Gastroesophageal sphincter (tissue), 4 donors: Measurements from ENCODE around the gene LYSET. TPM values are rescaled to one million over a fixed set of nuclear protein-coding genes. Genes with fewer than 3 reads are reported as not detected.

Experiments used
- ATAC-seq: fragments of 150-250 bp; one replicate; pipeline ENCODE4 v1.9.1; 2016; ENCODE audit warnings: mild to moderate bottlenecking, moderate library complexity
- H3K27ac ChIP-seq, 4 donors: fragments of 200-600 bp; sonication (generic) in 3 of 4; 1 replicate in 3 of 4; 2 replicates in 1 of 4; pipeline ENCODE4 v1.5.1; 2016 to 2019
- H3K27me3 ChIP-seq: fragments of 200-600 bp; sonication (generic); one replicate; pipeline ENCODE4 v1.5.1; 2019
- H3K36me3 ChIP-seq, 2 donors: fragments of 200-600 bp; sonication (generic); one replicate each; pipeline ENCODE4 v1.5.1; 2019; ENCODE audit warnings: control low read depth in 1 of 2
- H3K4me1 ChIP-seq, 3 donors: fragments of 200-600 bp; sonication (generic); 1 replicate in 2 of 3; 2 replicates in 1 of 3; pipeline ENCODE4 v1.5.1; 2016 to 2019; ENCODE audit warnings: control low read depth in 2 of 3
- H3K4me3 ChIP-seq, 2 donors: fragments of 200-600 bp; sonication (generic); one replicate each; pipeline ENCODE4 v1.5.1; 2019; ENCODE audit warnings: mild to moderate bottlenecking in 1 of 2, moderate library complexity in 1 of 2
- H3K9me3 ChIP-seq, 3 donors: fragments of 200-600 bp; sonication (generic); one replicate each; pipeline ENCODE4 v1.5.1; 2017 to 2019; ENCODE audit warnings: control low read depth in 2 of 3
- CTCF ChIP-seq, 4 experiments: fragments of 200-600 bp in 2 of 4; fragments of 450-650 bp in 2 of 4; sonication (generic) in 1 of 4; IDR thresholded peaks; one replicate each; pipeline ENCODE4 v1.5.1; 2017 to 2019; ENCODE audit warnings: antibody characterized with exemption in 4 of 4, mild to moderate bottlenecking in 2 of 4, moderate library complexity in 2 of 4
- EP300 ChIP-seq: sonication (generic); formaldehyde crosslinking; IDR thresholded peaks from one replicate; pipeline ENCODE4 v1.6.1; 2017; ENCODE audit warnings: antibody characterized with exemption, mild to moderate bottlenecking
- POLR2A ChIP-seq, 2 donors: fragments of 450-650 bp; IDR thresholded peaks; one replicate each; pipeline ENCODE4 v1.6.1; 2017; ENCODE audit warnings: antibody characterized with exemption in 2 of 2, mild to moderate bottlenecking in 2 of 2, moderate library complexity in 1 of 2
- POLR2AphosphoS5 ChIP-seq: sonication (generic); formaldehyde crosslinking; IDR thresholded peaks from one replicate; pipeline ENCODE4 v1.6.1; 2017; ENCODE audit warnings: antibody characterized with exemption
- WGBS, 2 donors: methylation state at CpG; one replicate each; pipeline ENCODE4 v1.1.5; 2018; ENCODE audit warnings: low coverage in 1 of 2; 5-methylcytosine and 5-hydroxymethylcytosine counted together
- total RNA-seq, 4 donors: library from RNA; depleted of rRNA; stranded (reverse); fragments of >200 nt; gene quantifications; one replicate each; pipeline ENCODE4 v1.1.0, GENCODE V29; 2016

LYSET gene
- total RNA-seq, 4 donors from 2014 or later: 8.7 to 16.8 (median 12.9) TPM

GRCh38 chr14:93186466-93186865 is 1.3 kb downstream of the LYSET start:
- Histone ChIP-seq H3K4me3 (no peak overlapping the region), H3K4me1 (peaks cover 7 to 49% (median 10%) of the 10 kb centered on the region in 3 donors)

GRCh38 chr14:93186956-93187355 is 1.8 kb downstream of the LYSET start:
- Histone ChIP-seq H3K9me3 (no peaks in the 10 kb centered on the region), H3K27me3 (no peaks in the 10 kb centered on the region), H3K4me3 (no peak overlapping the region), H3K4me1 (peaks cover 7 to 49% (median 10%) of the 10 kb centered on the region in 3 donors), H3K27ac (peak overlapping the region in 1 of 4 donors; percentile 94), H3K36me3 (peaks cover 0 to 51% of the 10 kb centered on the region in 2 donors)
- TF ChIP-seq EP300: no peak
- TF ChIP-seq CTCF (IDR thresholded peaks at IDR 0.05): no peak
- TF ChIP-seq POLR2AphosphoS5: no peak
- WGBS, 2 donors: 91 to 94% methylated on average over 3 of the region's 3 CpGs
- no peak for ATAC-seq

More at GRCh38 chr14:93186466-93186865, 1.3 kb downstream of the LYSET start:
- Histone ChIP-seq H3K9me3 (no peaks in the 10 kb centered on the region), H3K27ac (peak overlapping the region in 3 of 4 donors; percentile 31 to 97 (median 94)), H3K27me3 (no peaks in the 10 kb centered on the region), H3K36me3 (peaks cover 0 to 53% of the 10 kb centered on the region in 2 donors)
- TF ChIP-seq POLR2AphosphoS5 (no peak), CTCF (IDR thresholded peaks at IDR 0.05) (no peak), EP300 (no peak), POLR2A (IDR thresholded peaks at IDR 0.05) (no peak)
- 68 to 85% methylated on average over 6 of the region's 6 CpGs for WGBS, 2 donors
- no peak for ATAC-seq

GRCh38 chr14:93195316-93195999 is 10.3 kb downstream of the LYSET start:
- no peak overlapping the region for H3K4me3 ChIP-seq
- no peak for TF ChIP-seq CTCF (IDR thresholded peaks at IDR 0.05)
- TF ChIP-seq POLR2AphosphoS5: no peak
- TF ChIP-seq POLR2A (IDR thresholded peaks at IDR 0.05): no peak
- H3K27me3 ChIP-seq: no peaks in the 10 kb centered on the region
- 100% methylated on average over 1 of the region's 1 CpG for WGBS, 2 donors
- no peak for ATAC-seq
- no peaks in the 10 kb centered on the region for H3K4me1 ChIP-seq
- H3K27ac ChIP-seq: no peak overlapping the region
- peaks cover 0 to 17% of the 10 kb centered on the region in 2 donors for H3K36me3 ChIP-seq
- H3K9me3 ChIP-seq: no peaks in the 10 kb centered on the region

- Histone ChIP-seq H3K36me3 (peaks cover 0 to 10% of the 10 kb centered on the region in 2 donors), H3K4me1 (no peaks in the 10 kb centered on the region), H3K4me3 (no peak overlapping the region), H3K27me3 (no peaks in the 10 kb centered on the region), H3K27ac (no peak overlapping the region), H3K9me3 (no peaks in the 10 kb centered on the region)
- no peak for ATAC-seq
- TF ChIP-seq EP300 (no peak), POLR2A (IDR thresholded peaks at IDR 0.05) (no peak), CTCF (IDR thresholded peaks at IDR 0.05) (no peak), POLR2AphosphoS5 (no peak)
- 57 to 82% methylated on average over 2 to 4 of the region's 4 CpGs for WGBS, 2 donors
Measured at GRCh38 chr14:93199031-93199430, 13.9 kb downstream of the LYSET start.

GRCh38 chr14:93200553-93200952 is 15.4 kb downstream of the LYSET start:
- H3K36me3 ChIP-seq: peaks cover 0 to 10% of the 10 kb centered on the region in 2 donors
- H3K9me3 ChIP-seq: no peaks in the 10 kb centered on the region
- TF ChIP-seq POLR2A (IDR thresholded peaks at IDR 0.05) (no peak), EP300 (no peak), POLR2AphosphoS5 (no peak), CTCF (IDR thresholded peaks at IDR 0.05) (no peak)
- H3K27me3 ChIP-seq: no peaks in the 10 kb centered on the region
- peaks cover 0 to 11% (median 0%) of the 10 kb centered on the region in 3 donors for H3K4me1 ChIP-seq
- no peak overlapping the region for H3K4me3 ChIP-seq
- H3K27ac ChIP-seq: no peak overlapping the region
- no peak for ATAC-seq
- WGBS, 2 donors: 90% methylated on average over 5 of the region's 5 CpGs; no CpG with 5 or more reads in 1 of the 2 donors
